Stimulated activated CD4-positive, alpha-beta T cell treated with anti-CD3 and anti-CD28 coated beads, Interleukin-4, amount 100 ng/mL, for 24 hours (primary cell): Measurements from ENCODE around the gene GNB4.

ENCODE experiments used
- DNase-seq: peaks from one replicate; pipeline ENCODE4 v3.0.0-alpha.2; 2020

Gene GNB4

GRCh38 chr3:179432021-179432420, 19.2 kb downstream of the GNB4 start:
- no peak for DNase-seq

- DNase-seq = no peak
These were observed 20.9 kb downstream of the GNB4 start for GRCh38 chr3:179430277-179430870.

GRCh38 chr3:179428876-179429548, 22.3 kb downstream of the GNB4 start:
- DNase-seq = no peak

GRCh38 chr3:179425075-179425474, 26.2 kb downstream of the GNB4 start:
- DNase-seq = no peak

GRCh38 chr3:179421500-179421899, 29.8 kb downstream of the GNB4 start:
- no peak for DNase-seq

GRCh38 chr3:179418610-179419009, 32.7 kb downstream of the GNB4 start:
- DNase-seq = no peak

GRCh38 chr3:179416681-179417080, 34.6 kb downstream of the GNB4 start:
- no peak for DNase-seq

- DNase-seq = no peak
These were observed 35.9 kb downstream of the GNB4 start for GRCh38 chr3:179415377-179415776.

GRCh38 chr3:179414804-179415203, 36.5 kb downstream of the GNB4 start:
- no peak for DNase-seq

GRCh38 chr3:179410999-179411398, 40.3 kb downstream of the GNB4 start:
- no peak for DNase-seq

GRCh38 chr3:179410331-179410730, 40.9 kb downstream of the GNB4 start:
- DNase-seq = no peak

GRCh38 chr3:179404307-179404706, 47.0 kb downstream of the GNB4 start:
- DNase-seq = no peak

- DNase-seq = no peak
These were observed 48.3 kb downstream of the GNB4 start for GRCh38 chr3:179402963-179403362.

- no peak for DNase-seq
These were observed 49.7 kb downstream of the GNB4 start for GRCh38 chr3:179401561-179401960.

- no peak for DNase-seq
These were observed 52.6 kb downstream of the GNB4 start for GRCh38 chr3:179398574-179399231.

- DNase-seq = no peak
These were observed 59.4 kb downstream of the GNB4 start for GRCh38 chr3:179391906-179392305.

- no peak for DNase-seq
These were observed 74.8 kb downstream of the GNB4 start for GRCh38 chr3:179376474-179376873.

- no peak for DNase-seq
These were observed 75.9 kb downstream of the GNB4 start for GRCh38 chr3:179375091-179375999.

- no peak for DNase-seq
These were observed 77.3 kb downstream of the GNB4 start for GRCh38 chr3:179373938-179374337.

- no peak for DNase-seq
These were observed 81.6 kb downstream of the GNB4 start for GRCh38 chr3:179369621-179370020.

GRCh38 chr3:179363332-179363731, 87.9 kb downstream of the GNB4 start:
- DNase-seq = no peak

GRCh38 chr3:179355996-179356395, 95.3 kb downstream of the GNB4 start:
- no peak for DNase-seq

- no peak for DNase-seq
These were observed 102.8 kb downstream of the GNB4 start for GRCh38 chr3:179348325-179349013.
